ENCODE measurements around the gene GRK2. TPM values are rescaled to one million over a fixed set of nuclear protein-coding genes. Genes with fewer than 3 reads are reported as not detected.

GRK2 gene
- total and polyA plus RNA-seq, 9 of the 15 experiments (the other 6 are each of a cell fraction or from before 2014, with no cell fraction given): 0.24 to 95.8 (median 56.5) TPM

DNA sequence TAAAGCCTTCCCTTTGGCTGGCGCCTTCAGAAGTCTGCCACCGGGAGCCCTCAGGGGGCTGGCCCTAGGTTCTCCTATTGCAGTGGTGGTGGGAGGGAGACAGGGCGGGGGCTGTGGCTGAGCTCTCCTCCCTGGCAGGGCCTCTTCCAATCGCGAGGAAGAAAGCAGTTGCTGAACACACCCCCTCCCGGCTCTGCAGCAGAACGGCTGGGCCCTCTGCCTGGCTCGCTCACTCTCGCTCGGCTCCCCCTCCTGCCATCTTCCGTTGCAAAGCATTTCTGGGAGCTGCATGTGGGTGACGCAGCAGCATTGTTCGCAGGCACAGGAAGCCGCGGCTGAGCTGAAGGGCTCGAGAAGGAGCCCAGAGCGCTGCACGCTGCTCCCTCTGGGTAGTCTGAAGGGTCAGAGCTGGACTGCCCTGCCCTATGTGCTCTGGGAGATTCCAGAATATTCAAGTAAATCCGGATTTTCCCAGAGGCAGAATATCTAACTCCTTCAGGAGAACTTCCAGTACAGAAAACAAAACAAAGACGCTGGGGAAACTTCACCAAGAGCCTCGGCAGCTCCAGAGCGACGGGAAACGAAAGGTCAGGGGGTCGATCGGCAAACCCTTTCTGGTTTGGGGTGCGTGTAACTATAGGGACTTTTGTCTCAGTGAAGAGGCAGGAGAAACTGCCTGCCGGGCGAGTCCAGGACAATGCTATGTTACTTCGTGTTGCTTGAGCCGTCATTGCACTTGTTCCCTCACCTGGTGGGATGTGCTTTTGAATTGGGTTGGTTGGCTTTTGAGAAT is 26.3 kb upstream of the GRK2 start (continued):
- TF ChIP-seq, protein P1, sequence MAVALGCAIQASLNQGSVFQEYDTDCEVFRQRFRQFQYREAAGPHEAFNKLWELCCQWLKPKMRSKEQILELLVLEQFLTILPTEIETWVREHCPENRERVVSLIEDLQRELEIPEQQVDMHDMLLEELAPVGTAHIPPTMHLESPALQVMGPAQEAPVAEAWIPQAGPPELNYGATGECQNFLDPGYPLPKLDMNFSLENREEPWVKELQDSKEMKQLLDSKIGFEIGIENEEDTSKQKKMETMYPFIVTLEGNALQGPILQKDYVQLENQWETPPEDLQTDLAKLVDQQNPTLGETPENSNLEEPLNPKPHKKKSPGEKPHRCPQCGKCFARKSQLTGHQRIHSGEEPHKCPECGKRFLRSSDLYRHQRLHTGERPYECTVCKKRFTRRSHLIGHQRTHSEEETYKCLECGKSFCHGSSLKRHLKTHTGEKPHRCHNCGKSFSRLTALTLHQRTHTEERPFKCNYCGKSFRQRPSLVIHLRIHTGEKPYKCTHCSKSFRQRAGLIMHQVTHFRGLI (CRISPR knock-in tag; IDR thresholded peaks at IDR 0.05): no peak
- TF ChIP-seq RBFOX2 (IDR thresholded peaks at IDR 0.05; ENCODE audit: low read depth, low read length) (peak; percentile 98), ZNF57 (CRISPR knock-in tag; IDR thresholded peaks at IDR 0.05) (no peak), CHCHD3 (CRISPR knock-in tag; IDR thresholded peaks at IDR 0.05) (no peak), CUX1 (CRISPR knock-in tag; IDR thresholded peaks at IDR 0.05) (no peak), SAP30 (IDR thresholded peaks at IDR 0.05; ENCODE audit: borderline replicate concordance, insufficient read depth, low read depth, low read length, poor library complexity, severe bottlenecking) (peak; percentile 89), ZNF143 (CRISPR knock-in tag; IDR thresholded peaks at IDR 0.05) (peak; percentile 76), SRSF9 (IDR thresholded peaks at IDR 0.05; ENCODE audit: borderline replicate concordance, low read depth, low read length) (no peak), TOE1 (IDR thresholded peaks at IDR 0.05; ENCODE audit: borderline replicate concordance) (0 out of 2 replicates have a peak, but pooled peaks have one; percentile 51), TOE1 (CRISPR knock-in tag; IDR thresholded peaks at IDR 0.05; ENCODE audit: borderline replicate concordance, low read depth) (no peak), STAT5A (IDR thresholded peaks at IDR 0.05; ENCODE audit: borderline replicate concordance, low read length) (no peak), STAG1 (CRISPR knock-in tag; IDR thresholded peaks at IDR 0.05; ENCODE audit: borderline replicate concordance) (no peak), NEUROD1 (IDR thresholded peaks at IDR 0.05; ENCODE audit: borderline replicate concordance, low read depth, low read length, partially characterized antibody) (peak; percentile 63)
- TF ChIP-seq, protein P2, sequence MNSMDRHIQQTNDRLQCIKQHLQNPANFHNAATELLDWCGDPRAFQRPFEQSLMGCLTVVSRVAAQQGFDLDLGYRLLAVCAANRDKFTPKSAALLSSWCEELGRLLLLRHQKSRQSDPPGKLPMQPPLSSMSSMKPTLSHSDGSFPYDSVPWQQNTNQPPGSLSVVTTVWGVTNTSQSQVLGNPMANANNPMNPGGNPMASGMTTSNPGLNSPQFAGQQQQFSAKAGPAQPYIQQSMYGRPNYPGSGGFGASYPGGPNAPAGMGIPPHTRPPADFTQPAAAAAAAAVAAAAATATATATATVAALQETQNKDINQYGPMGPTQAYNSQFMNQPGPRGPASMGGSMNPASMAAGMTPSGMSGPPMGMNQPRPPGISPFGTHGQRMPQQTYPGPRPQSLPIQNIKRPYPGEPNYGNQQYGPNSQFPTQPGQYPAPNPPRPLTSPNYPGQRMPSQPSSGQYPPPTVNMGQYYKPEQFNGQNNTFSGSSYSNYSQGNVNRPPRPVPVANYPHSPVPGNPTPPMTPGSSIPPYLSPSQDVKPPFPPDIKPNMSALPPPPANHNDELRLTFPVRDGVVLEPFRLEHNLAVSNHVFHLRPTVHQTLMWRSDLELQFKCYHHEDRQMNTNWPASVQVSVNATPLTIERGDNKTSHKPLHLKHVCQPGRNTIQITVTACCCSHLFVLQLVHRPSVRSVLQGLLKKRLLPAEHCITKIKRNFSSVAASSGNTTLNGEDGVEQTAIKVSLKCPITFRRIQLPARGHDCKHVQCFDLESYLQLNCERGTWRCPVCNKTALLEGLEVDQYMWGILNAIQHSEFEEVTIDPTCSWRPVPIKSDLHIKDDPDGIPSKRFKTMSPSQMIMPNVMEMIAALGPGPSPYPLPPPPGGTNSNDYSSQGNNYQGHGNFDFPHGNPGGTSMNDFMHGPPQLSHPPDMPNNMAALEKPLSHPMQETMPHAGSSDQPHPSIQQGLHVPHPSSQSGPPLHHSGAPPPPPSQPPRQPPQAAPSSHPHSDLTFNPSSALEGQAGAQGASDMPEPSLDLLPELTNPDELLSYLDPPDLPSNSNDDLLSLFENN (IDR thresholded peaks at IDR 0.05; ENCODE audit: low read depth in 2 of 2, low read length in 2 of 2): peak; percentile 14 to 80; a peak in 3 of 4 replicates

Data from K562 (cell line).